GM18507 (cell line): ENCODE results near the gene SRSF12.

ENCODE experiments used
- DNase-seq: peaks from one replicate; pipeline ENCODE4 v3.0.0; 2011; ENCODE audit warnings: low read depth; ENCODE audit not compliant: insufficient read length; ENCODE audit errors: extremely low spot score
- FAIRE-seq: peaks from 2 replicates; lab custom pipeline; 2011; peaks lifted over from hg19 to GRCh38; lab: Jason Lieb, UNC

Gene SRSF12

DNA sequence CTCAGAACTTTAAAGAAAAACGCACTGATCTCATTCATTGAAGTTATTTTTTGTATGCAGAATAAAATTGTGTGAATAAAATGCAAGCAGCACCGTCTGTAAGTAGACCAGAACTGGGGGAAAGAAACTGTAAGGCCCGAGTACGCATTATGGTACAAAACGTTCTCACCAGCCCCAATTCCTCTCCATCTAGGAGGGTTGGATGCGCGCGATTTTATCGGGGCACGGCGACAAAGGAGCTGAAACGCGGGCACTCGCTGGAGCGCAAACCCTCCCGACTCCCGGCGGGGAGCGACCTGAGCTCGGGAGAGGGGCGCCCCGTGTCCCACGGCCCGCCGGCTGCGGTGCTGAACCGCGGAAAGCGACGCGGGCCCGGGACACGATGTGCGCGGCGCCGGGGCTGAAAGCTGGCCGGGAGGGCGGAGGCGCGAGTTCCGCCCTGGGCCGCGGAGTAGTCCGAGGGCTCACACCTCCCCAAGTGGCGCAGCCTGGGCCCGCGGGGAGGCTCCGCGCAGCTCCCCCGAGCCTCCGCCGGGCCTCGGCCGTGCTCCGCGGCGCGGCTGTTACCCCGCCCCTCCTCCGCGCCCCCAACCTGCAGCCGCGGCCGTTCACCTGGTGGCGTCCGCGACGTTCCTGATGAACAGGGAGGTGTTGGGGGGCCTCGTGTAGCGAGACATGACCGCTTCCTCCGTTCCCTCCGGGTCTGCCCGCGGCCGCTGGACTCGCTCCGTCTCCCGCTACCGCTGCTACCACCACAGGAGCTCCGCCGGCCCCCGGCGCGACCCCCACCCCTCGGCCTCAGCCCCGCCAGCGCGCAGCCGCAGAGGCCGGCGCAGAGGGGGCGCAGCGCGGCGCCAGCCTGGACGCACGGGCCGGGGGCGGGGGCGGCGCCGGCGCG, at the start of gene SRSF12:
SRSF12 (minus strand) TSS at position 861 of the 898 bp plus-strand sequence; CDS start at position 677, 184 bp downstream.
- peak; percentile 50 for FAIRE-seq
- peak; percentile 69 for DNase-seq

DNA sequence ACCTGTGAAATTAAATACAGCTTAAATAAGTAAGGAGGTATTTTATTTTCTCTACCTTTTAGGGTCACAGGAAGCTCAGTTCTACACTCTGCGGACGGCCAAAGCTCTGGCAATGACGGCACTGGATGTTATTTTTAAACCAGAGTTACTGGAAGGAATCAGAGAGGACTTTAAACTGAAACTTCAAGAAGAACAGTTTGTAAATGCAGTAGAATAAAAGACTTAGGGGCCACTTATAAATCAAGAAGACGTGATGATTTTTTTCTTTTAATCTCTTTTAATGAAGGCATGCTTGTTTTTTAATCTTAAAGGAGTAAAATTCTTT, 44.1 kb upstream of the SRSF12 start:
- no peak for FAIRE-seq

DNA sequence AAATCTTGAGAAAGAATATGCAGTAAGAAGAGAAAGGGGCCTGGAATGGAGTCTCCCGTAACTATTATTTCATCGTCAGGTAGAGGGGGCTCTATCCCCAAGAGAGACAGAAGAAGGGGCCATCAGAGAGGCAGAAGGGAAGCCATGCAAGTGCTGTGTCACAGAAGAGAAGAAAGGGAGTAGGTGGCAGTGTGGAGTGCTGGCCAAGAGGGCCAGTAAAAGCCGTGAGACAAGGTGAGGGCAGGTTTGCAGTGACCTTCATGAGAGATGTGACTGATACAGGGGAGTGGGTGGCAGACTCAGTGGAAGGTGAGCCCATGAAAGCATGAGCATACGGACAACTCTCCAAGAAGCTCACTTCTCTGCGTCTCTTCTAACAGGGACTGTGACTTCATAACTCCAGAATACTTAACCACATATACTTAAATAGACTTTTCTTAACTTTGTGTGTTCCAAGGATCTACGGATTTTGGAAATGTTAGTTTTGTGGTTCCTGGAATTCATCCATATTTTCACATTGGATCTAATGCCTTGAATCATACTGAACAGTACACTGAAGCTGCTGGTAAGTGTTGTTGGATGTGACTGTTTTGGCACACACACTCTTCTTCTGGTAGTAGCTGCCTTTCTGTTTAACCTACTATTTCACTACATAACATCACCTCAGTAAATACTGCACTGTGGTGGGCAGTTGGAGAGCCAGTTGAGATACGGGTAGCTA, 43.6 kb upstream of the SRSF12 start:
- no peak for DNase-seq
- FAIRE-seq: no peak

More for the DNA sequence above, 44.1 kb upstream of the SRSF12 start:
- DNase-seq: no peak

DNA sequence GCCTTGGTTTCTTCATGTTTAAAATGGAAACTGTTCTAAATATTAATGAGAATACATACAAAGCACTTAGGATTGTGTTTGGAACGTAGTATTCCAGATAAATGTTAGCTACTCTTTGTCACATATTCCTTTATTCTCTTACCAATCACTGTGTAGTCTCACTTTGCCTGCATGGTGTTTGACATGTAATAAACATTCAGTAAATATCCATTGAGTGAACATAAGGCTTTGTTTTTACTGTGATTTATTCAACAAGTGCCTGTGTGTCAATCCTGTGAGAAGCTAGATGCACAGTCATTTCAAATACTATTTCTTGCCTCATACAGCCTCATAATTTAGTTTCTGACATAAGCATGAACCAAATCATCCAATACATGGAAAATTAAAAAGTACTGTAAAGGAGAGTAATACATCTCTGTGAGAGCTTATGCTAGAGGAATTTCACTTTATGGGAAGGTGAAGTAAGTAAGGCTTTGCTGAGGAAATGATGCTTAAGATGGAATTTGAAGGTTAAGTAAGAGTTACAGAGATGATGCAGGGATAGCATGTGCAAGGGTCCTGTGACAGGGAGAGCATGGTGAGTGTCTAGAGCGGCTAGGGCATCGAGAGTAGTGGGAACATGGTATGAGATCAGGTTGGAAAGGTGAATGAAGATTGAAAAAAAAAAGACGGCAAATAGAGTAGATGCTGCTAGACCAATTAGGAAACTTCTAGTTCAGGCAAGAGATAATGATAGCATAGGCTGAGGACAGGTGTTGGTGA, 42.6 kb upstream of the SRSF12 start:
- FAIRE-seq (no peak), DNase-seq (no peak)

DNA sequence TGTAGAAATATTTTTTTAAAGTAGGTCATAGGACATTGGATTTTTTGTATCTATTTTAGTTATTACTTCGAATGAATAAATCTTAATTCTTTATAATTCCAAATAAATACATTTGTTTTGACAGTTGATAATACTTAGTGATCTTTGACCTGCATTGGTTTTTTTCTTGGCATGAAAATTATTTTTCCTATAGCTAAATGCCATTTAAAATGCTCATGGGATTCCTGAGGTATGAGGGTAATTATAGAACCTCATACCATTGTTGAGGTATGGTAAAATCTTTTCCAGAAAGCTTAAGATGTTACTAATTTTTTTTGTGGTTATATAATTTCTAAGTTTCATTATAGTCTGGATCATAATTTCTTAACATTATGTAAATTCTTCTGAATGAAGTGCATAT, 36.3 kb upstream of the SRSF12 start:
- DNase-seq (no peak), FAIRE-seq (no peak)

DNA sequence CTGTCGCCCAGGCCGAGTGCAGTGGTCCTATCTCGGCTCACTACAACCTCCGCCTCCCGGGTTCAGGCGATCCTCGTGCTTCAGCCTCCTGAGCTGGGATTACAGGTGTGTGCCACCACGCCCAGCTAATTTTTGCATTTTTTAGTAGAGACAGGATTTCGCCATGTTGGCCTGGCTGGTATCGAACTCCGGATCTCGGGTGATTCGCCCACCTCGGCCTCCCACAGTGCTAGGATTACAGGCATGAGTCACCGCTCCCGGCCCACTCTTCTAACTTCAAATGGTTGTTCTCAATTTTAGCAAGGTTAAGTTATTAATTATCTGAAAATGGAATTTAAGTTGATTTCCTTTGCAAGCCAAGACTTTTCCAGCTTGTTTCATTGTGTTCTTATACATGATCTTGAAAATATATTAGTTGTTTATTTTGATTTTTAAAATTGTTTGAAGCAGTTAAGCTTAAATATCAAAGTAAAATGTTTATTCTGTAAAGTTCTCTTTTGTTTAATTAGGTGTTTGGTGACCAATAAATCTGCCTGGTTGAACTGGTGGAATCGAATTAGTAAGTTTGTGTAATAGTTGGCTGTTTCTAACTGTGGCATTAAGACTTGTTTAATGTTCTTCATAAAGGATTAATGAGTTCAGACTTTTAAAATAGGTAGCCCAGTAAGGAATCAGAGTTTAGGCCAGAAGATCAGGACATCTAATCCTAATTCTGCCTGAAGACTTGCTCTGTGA, 30.3 kb upstream of the SRSF12 start:
- FAIRE-seq: no peak
- no peak for DNase-seq

DNA sequence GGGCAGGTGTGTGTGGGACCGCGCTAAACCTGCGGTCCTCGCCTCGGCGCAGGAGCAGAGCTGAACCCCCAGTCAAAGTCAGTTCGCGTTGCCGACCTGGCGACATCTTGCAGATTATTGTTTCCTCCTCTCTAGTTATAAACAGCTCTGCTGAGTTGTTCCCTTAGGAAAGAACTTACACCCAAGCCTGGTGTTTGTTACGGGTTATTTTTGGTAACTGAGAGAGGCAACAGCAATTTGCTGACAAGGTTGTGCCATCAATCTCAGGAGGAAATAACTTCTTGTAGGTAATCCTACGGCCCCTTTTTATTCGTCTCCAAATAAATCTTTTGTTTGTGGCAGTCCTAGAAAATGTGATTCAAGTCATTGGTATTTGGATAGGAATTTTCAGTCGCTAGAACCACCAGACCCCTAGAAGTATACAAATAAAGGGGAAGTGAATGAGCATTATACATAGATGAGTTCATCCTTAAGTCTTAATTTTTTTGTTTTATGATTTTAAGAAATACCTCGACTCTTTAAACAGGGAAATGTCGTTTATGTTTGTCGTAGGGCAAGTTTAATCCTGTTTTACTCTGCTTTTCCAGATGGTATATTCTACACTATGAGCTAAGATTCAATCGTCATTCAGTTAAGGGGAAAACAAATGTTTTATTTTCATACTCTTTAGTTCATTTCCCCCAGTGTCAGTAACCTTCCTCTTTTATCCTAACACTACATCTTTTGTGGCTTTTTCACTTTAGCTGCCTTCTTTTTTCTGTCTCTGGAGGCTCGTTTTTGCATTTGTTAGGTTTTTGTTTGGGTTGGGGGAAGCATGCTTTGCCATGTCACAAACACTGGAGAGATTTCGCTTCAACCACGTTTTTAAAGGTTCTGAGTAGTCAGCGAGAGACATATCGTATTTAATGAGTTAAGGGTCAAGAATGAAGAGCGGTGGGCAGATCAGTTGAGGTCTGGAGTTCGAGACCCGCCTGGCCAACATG, 29.1 kb upstream of the SRSF12 start:
- FAIRE-seq: peak; percentile 58
- DNase-seq: no peak

DNA sequence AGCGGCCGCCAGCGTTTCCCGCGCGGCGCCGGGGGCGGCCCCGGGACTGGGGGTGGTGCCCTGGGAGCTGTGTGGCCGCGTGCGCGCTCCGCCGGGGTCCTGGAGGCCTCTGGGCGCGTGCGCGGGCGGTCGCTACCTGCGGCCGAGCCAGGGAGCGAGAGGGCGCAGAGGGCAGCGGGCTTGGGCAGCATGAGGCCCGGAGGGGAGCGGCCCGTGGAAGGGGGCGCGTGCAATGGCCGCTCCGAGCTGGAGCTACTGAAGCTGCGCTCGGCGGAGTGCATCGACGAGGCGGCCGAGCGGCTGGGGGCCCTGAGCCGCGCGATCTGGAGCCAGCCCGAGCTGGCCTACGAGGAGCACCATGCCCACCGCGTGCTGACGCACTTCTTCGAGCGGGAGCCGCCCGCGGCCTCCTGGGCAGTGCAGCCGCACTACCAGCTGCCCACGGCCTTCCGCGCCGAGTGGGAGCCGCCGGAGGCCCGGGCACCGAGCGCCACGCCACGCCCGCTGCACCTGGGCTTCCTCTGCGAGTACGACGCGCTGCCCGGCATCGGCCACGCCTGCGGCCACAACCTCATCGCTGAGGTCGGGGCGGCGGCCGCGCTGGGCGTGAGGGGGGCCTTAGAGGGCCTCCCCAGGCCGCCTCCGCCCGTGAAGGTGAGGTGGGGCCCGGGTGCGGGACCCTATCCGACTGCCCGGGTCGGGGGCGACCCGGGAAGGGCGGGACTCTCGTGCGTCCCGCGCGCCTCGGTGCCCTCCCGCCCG, 28.3 kb upstream of the SRSF12 start, which contains the start of gene PM20D2:
PM20D2 (plus strand) TSS at position 100 of the 762 bp plus-strand sequence; CDS start at position 190, 90 bp downstream.
- DNase-seq (peak; percentile 62), FAIRE-seq (no peak)

DNA sequence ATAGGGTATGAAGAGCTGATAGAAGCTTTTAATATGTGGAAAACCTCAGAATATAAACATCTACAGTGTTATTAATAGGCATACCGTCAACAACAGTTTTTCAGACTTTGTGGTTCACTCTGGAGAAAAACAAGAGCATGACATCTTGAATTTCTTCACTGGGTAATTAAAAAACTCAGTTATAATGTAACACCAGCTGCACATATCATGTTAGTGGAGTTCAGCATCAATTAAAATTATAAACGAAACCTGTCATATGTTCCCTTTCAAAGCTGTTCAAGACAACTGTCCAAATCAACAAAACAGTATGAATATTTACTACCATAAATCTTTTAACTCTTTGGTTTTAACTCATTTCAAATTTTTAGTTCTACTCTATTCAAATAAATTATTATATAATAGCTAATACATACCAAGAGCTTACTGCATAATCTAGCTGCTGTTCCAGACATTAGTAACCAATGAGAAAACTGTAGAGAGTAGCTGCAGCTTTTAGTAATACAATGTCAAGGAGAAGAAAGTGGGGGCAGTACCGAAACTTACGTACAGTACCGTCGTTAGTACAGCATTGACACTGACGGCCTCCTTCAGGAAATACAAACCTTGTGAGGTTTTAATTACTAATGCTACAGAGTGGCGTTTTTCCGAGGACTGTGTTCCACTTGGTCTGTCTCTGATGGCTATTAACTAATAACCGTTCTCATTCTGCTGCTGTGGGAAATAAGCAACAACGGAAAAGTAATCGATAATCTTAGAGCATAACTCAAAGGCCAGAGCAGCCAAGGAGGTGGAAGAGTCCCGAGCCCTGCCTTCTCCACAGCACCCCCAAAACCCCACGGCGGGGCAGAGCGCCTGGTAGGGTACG, 27.5 kb upstream of the SRSF12 start:
- DNase-seq: peak; percentile 26
- peak; percentile 93 for FAIRE-seq

DNA sequence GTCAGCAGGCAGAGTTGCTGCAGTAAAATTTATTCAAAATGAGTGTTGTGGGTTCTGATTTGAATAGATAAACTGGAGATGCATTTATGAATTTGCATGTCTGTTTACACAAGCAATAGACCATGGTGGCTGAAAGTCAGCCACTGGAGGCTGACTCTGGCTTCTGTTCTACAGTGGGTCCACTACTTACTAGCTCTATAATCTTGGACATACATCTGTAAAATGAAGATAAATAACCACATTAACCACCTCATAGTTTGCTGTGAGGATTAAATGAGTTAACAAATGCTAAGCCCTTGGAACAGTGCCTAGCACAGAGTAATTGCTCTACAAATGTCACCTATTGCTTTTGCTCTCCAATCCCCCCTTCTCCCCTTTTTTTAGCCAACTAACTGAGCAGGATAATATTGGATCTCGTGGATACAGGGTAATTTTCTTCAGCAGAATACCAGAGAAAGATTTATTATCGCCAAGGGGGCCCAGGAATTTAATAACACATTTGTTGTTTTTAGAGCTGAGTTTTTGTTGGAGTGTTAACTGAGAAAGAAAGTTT, 26.6 kb upstream of the SRSF12 start:
- DNase-seq (peak; percentile 38), FAIRE-seq (peak; percentile 81)

DNA sequence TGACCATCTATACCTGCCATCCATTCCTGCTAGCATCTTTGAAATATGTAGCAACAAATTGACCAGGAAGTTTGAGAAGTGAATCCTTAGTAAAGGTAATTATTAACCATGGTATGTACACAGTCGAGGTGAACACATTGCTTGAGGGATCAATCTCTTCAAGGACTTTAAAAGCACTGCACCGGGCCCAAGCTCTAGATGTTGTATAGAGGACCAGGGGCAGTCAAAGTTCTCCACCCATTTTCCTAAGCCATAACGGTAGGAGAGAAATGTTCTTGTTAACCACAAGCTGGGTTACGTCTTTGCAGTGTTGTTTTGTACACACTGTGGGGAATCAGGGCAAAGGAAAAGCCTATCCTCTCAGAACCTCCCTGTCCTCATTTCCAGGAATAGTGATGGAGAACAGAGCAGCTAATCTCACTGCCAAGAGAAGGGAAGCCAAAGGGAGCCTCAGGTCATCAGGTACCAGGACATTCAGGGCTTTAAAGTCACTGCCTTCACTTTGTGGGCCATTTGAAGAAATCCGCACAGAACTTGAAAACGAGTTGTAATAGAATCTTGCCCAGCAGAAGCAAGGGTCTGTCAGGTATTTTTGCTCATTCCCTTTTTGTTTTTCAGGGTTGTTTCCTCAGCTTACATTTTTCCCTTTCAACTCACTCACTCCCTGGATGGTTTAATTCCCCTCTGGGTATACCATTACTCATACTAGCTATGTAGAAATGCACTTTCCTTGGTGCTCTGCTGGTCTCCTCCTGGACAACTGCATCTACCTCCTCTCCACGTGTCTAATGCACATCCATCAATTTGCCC, 22.7 kb upstream of the SRSF12 start:
- no peak for FAIRE-seq

DNA sequence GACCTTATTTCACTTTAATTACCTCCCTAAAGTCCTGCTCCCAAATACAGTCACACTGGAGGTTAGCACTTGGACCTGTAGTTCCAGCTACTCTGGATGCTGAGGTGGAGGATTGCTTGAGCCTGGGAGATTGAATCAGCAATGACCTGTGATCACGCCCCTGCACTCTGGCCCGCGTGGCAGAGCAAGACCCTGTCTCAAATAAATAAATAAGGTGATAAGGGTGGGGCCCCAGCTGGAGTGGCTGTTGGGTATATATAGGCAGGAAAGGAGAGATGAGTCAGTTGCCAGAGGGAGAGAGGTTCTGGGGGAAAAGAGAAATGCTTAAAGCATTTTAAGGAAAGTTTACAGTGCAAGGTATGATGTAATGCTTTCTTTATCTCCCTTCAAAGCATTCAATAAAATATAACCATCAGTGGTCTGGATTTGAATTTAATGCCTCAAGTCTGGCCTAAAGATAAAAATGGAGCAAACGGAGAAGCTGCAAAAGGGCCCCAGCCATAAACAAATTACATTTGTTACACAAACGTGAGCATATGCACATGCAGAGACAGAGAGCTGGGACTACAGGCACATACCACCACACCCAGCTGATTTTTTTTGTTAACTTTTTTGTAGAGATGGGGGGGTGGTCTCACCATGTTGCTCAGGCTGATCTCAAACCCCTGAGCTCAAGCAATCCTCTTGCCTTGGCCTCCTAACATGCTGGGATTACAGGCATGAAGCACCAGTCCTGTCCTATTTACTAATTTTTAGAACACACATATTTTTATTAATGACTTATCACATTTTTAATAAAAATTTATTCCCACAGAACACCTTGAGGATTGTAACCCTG, 21.9 kb upstream of the SRSF12 start:
- DNase-seq (no peak), FAIRE-seq (no peak)

More for the DNA sequence above, 22.7 kb upstream of the SRSF12 start:
- no peak for DNase-seq

DNA sequence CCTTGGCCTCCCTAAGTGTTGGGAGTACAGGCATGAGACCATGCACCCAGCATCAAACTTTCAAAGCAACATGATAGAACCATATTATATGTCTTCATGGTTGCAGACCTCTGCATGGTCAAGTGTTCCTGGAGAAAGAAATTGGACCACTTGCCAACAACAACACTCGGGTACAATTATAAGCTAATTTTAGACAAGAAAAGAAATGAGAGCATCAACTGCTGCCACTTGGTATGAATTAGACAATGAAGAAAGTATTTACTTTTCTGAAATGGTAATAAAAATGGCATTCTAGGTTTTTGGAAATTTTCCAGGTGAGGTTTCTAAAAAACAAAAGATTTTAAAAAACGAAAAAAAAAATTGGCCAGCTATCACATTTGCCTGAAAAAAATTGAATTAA, 20.3 kb upstream of the SRSF12 start:
- no peak for FAIRE-seq
- DNase-seq: no peak

DNA sequence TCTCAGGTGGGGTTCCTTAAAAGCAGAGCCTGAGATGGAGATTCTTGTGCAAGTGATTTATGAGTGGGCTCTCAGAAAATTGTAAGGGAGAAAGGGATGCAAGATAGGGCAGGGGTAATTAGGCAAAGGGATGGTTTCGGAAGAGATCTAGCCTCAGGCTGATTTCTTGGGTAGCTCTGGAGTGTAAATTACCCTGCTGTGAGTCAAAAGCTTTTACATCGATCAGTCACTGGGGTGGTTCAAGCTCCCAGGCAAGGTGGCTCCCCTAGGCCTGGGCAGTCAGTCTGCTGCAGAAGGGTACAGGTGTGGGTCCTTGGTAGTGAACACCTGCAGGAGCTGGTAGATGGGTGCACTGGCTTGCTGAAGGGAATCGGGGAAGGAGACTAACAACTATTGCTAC, 16.9 kb upstream of the SRSF12 start:
- FAIRE-seq (no peak), DNase-seq (no peak)

DNA sequence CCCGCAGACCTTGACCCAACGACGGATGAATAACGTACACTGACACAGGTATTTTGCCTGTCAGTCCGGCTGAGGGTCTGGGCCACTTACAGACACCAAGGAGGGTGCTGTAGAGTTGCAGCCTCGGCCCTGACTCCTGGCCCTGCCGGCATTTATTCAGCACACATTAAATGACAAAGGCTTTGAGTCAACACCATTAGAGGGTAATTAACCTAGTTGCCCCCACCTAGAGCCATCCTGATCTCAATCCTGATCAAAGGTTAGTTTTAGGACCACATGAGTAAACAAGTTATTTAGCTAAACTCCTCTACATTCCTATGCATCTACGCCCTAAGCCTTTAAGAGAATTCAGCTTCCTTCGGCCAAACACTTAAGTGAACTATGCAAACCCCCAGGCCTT, 16.1 kb upstream of the SRSF12 start:
- no peak for FAIRE-seq

More for the DNA sequence above, 16.1 kb upstream of the SRSF12 start:
- DNase-seq: no peak
